GM21737 (cell line): ENCODE results near the gene DACT2.
"Not testable (repeated sequence)": the region's sequence is repeated elsewhere in the genome, so short reads cannot be mapped to it uniquely, and the experiment has no call there.

ENCODE experiments used
- ATAC-seq: cut with Tn5 transposase; IDR thresholded peaks from one replicate; pipeline ENCODE4 v1.9.1; 2021; ENCODE audit warnings: mild to moderate bottlenecking, moderate library complexity; ENCODE audit not compliant: unreplicated experiment

Gene DACT2

GRCh38 chr6:168283686-168284025 is 35.9 kb downstream of the DACT2 start:
- ATAC-seq: no peak

DNA sequence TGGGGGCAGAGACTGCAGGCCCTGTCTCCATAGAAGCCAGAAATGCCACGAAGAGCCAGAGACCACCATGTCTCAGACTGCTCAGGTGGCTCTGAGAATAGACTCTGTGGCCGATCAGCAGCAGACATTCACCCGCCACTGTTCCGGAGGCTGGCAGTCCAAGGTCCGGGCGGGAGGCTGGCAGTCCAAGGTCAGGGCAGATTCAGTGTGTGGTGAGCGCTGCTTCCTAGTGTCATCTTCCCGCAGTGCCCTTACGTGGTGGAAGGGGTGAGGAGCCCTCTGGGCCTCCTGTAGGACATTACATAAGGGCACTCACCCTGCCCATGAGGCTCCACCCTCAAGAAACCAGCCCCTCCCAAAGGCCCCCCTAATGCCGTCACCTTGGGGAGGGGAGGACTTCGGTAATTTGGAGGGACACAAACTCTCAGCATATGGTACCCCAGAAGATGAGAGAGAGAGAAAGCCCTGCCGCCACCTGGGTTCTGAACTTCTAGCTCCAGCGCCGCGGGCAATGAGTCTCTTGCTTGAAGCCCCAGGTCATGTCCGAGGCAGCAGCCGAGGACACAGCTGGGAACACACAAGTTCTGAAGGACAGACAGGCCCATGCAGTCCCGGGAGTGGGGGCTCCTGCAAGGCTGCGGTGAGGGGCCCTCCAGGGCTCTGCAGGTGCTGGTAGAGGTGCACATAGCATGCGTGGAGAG is 36.4 kb downstream of the DACT2 start:
- no peak for ATAC-seq

DNA sequence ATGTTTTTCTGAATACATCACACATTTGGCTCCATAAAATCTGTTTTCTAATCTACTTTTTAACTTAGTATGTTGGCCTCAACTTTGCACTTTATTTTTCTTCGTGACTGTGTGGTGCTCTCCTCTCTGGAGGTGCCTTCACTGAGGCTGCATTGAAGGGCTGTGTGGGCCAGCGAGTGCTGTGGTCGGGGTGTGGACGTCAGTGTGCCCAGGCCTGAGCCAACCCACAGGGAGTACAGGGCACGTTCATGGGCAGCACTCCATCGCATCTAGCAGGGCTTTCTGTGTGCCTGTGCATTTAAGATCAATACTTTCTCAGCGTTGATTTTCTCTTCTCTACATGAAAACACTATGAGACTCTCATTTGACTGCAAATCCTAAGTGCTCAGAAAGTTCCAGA is 37.8 kb downstream of the DACT2 start:
- ATAC-seq: no peak

DNA sequence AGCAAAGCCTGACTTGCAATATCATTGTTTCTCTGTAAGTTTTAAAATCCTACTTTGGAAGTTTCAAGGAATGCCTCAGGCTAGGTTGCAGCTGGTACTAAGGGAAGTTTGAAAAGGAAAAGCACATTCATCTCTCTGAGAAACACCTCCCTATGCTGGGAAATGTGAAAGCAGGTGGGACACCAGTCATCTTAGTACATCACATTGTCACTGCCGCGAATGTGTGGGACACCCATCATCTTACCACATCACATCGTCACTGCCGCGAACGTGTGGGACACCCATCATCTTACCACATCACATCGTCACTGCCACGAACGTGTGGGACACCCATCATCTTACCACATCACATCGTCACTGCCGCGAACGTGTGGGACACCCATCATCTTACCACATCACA is 38.3 kb downstream of the DACT2 start:
- ATAC-seq: not testable (repeated sequence)

DNA sequence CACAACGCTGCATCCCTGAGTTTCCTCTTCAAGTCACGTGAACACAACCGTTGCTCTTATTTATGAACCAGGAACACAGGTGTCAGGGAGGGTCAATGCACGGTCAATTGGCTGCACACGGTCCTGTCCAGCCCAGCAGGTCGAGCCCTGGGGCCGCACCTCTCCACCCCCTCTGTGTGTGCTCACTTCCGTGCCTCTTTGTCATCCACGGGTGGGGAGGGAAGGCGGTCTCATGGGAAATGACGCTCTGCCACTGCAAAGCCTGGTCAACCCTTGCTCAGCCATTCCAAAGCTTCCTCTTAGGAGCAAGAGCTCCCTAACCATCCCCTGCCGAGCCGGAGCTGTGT is 38.7 kb downstream of the DACT2 start:
- no peak for ATAC-seq

DNA sequence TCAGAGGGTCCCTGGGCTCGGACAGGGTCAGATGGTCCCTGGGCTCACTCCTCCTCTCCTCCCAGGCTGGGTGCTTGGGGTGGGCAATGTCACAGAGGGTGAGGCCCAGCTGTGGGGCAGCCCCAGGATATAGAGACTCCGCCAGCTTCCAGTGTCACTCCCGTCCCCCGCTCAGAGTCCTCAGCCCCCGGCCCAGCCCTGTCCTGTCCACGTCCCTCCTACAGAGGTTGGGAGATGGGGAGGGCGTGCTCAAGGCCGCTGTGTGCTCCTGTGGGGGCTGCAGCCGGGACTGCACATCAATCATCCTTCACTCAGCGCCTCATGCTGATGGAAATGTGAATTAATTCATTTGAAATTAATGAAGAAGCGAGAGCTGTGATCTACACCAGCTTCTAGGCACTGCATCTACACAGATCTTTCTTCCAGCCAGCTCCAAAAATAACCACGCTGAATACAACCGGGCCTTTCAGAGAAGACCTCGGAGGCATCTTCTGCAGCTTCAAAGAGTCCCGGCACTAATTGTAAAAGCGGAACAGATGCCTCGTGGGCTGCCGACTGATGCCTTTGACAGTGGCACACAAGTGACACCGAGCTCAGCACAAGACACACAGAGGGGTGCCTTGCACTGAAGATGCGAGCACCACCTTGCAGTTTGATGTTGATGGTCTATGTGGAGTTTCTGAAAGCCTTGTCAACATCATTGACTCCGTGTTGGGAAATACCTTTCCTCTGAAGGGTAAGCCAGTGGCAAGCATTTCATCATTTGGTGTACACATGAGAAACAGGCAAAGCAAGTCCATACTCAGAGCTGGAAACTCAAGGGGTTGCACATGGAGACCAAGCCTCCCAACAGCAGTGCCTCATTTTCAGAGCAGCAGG is 39.3 kb downstream of the DACT2 start:
- ATAC-seq: no peak

DNA sequence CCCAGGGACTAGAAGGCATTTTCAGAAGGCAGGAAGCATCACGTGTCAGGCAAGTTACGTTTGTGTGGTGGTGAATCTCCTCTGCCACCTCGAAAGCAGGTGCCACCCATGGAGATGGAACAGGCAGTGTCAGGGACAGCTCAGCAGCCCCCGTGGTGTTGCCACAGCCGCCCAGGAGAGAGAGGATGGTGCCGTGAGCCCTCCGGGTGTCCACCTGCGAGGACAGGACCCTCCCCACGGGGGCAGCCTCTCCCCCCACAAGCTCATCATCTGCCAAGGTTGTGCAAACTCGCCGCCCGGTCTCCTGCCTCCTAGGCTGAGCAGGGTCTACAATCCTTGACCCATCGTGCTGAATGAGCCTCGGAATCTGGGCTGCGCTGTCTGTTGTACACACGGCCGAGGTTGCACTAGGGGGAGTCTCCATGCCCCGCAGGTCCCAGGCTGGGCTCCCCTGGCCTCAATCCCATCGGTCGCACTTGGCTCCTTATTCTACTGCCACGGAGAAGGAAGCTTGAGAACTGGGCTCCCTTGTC is 40.1 kb downstream of the DACT2 start:
- ATAC-seq: no peak

DNA sequence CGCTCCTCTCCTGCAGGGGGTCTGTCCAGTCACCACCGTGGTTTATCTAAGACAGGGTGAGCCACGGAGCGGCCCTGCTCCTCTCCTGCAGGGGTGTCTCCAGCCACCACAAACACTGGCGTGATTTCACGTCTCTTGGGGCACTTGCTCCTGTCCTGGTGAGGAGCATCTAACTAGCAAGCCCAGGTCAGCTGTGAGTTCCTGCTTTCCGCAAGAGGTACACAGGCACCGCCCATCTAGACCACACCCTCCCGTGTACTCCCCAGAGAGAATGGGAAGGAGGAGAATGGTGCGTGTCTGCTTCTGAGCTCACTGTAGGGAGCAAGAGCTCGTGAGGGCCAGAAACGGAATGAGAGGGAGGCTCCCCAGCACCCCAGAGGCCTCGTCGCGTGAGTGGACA is 40.7 kb downstream of the DACT2 start:
- ATAC-seq: no peak

GRCh38 chr6:168277274-168277669 is 42.3 kb downstream of the DACT2 start:
- no peak for ATAC-seq

- no peak for ATAC-seq
Measured at GRCh38 chr6:168276576-168277273, 42.9 kb downstream of the DACT2 start.

DNA sequence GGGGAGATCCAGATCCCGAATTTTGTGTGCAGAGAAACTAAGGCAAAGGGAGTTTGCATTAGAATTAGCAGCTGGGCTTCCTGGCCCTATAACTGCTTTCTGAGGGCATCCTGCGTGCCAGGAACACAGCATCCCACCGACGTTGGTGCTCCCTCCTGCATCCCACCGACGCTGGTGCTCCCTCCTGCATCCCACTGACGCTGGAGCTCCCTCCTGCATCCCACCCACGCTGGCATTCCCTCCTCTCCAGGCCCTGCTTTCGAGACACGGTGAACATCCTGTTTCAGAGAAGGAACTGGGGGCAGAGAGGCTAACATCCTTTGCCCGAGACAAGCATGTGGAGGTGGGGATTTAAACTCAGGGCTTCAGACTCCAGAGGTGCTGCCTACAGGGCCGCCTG is 44.4 kb downstream of the DACT2 start:
- ATAC-seq: no peak

- no peak for ATAC-seq
Measured at GRCh38 chr6:168274037-168274952, 45.3 kb downstream of the DACT2 start.

DNA sequence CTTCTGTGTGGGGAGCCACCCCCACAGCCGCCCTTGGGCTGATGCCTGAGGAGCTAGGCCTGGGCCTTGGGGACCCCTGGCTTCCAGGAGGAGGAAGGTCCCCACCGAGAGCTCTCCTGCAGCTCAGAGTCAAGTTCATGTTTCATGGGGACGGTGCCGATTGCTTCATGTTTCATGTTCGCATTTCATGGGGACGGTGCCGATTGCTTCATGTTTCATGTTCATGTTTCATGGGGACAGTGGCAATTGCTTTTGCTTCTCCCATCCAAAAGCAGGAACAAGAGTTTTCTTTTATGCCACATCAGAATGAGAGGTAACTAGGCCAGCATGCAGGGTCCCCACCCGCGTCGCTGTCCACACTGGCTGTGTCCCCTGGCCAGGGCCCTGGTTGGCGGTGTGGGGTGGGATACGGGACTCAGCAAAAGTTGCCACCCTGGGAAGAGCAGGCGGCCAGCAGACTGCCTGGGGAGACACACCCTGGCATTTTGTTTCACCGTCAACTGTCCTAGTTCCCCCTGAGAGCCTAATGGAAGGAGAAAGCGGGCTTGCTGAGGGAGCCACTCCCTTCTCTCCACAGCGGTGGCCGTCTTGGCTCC is 46.0 kb downstream of the DACT2 start:
- no peak for ATAC-seq

DNA sequence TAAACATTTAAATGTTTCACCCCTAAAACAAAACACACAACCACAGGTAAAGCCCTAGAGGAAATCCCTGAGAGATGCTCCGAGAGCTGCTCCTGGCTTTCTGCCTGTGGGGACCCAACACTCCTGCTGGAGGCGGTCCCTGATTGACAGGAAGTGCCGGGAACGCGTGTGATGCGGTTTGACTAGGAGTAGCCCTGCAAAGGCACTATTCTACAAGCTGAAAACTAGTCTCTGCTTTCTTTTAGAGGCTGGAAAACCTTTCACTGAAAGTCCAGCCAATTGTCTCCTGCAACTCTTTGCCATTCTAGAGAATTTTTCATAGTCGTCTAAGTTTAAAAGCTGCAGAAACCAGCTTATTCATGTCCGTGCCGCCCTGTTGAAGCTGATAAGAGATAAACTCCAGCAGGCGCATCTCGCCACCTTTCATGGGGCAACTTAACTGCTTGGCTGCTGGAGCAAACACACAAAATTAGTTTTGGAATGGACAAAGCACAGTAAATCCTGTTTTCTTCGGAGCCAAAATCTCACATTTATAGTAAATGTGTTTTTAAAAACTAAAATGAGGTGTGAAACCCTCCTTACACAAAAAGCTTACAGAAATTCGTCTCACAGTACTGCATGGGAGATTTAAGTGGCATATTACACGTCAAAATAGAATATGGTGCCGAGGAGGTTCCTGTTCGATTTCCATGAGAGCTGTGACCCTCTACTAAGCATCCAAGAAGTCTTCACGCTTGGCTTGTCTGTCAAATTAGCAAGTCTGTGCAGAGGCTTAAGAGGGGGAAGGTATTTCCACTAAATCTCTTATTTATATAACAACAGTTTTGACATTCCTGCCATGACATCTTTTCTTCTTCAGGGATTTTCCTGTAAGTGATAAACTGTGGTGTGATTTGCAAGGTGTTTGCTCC is 46.9 kb downstream of the DACT2 start:
- no peak for ATAC-seq

DNA sequence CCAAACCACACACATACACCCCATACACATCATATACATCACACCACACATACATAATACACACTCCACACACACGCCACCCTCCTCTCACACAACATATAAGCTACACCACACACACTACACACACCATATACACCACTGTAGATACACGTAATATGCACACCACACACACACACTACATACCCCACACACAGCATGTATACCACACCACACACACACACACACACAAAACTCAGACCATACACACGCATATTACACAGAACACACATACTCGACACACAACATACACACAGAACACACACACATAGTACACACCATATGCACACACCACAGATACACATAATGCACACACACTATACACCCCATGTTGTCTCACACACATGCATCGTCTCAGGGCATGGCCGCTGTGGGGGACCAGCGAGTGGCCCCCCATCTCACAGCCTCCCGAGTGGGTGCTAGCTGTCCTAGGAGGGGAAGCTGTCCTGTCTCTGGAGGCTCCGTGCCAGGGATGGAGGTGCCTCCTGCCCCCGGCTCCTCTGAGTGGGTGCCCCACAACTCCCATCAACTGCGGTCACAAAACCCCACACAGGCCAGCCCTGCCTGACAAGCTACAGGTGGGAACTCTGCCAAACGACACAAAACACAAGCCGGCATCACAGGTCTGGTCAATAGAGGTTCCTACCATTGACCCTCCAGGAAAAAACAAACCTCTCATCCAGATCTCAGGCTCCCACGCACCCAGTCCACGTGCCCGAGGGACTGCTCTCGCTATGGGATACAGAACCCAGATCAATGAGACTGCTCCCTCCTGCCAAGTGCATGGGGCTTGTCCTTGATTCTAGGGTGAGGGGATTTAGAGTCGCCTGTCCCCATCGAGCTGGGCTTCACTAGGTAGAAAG is 49.1 kb downstream of the DACT2 start:
- no peak for ATAC-seq

DNA sequence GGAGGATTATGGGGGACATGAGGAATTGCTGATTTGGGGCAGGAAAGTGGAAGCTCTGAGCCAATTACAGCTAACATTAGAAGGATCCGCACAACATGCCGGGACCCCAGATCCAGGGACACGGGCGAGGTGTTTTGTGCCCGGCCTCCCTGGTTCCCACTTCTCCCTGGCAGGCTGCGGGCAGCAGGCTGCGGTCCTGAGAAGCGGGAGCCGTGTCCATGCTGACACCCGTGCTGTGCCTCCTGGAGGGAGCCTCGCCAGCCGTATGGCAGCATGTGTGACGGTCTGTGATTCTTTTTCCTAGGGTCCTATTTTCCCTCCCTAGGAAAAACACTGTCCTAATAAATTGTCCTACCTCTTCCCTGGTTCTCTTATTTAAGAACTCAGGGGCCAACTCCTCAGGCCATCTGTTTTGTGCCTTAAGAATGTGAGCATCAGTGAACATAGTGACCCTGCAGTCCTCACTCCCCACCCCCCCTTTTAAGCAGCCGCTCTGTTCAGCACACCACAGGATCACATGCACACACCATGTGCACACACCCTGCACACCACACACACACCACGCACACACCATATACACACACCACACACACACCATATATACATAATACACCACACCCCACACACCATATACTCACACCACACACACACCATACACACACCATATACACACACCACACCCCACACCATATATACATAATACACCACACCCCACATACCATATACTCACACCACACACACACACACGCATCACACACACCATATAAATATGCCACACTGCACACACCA is 49.9 kb downstream of the DACT2 start:
- no peak for ATAC-seq

DNA sequence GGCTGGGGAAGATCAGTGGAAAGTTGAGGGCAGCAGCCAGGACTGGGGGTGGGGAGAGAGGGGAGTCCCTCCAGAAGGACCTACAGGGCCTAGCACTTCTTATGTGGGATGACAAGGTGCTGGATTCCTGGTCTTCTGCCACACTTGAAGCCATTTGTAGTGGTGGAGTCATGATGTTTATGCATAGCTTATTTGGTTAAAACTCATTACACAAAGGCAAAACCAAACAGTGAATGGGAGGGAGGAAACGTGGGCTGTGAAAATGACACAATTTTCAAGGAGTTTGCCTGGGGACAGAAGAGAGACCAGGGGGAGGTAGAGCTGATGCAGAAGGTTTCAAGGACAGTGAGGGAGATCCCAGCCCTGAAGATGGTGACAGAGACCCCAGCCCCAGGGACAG is 50.8 kb downstream of the DACT2 start:
- no peak for ATAC-seq
